HEK293 (cell line): ENCODE results near the gene CYB5D1.

Experiments
- CTCF ChIA-PET: fragments of 350-600 bp; formaldehyde crosslinking; extraction: SDS; loops from one replicate; lab custom pipeline; 2021; ENCODE audit warnings: antibody characterized with exemption; lab: Yijun Ruan, JAX
- POLR2A ChIA-PET: fragments of 300-600 bp; formaldehyde crosslinking; extraction: SDS; loops from one replicate; lab custom pipeline; 2020; ENCODE audit warnings: antibody characterized with exemption, inconsistent platforms; lab: Yijun Ruan, JAX
- H3K27ac ChIP-seq: fragments of 200-500 bp; sonication (Bioruptor generic); 2 replicates; pipeline ENCODE4 v1.5.1; 2014; ENCODE audit warnings: low read depth, low read length, control low read depth, inconsistent platforms; ENCODE audit errors: extremely low read depth
- H3K36me3 ChIP-seq, 2 experiments: fragments of 200-500 bp in 1 of 2; sonication (Bioruptor generic) in 1 of 2; 1 replicate in 1 of 2; 2 replicates in 1 of 2; pipeline ENCODE4 v1.5.1; 2014 to 2017; ENCODE audit warnings: inconsistent platforms in 2 of 2, low read length in 2 of 2; ENCODE audit not compliant: control insufficient read depth in 2 of 2, insufficient read depth in 1 of 2
- H3K4me1 ChIP-seq: fragments of 200-500 bp; sonication (Bioruptor generic); 2 replicates; pipeline ENCODE4 v1.5.1; 2014; ENCODE audit warnings: mild to moderate bottlenecking, low read length, inconsistent platforms; ENCODE audit not compliant: control insufficient read depth, insufficient read depth
- H3K4me3 ChIP-seq: 2 replicates; pipeline ENCODE4 v1.5.1; 2011; ENCODE audit warnings: low read depth, mild to moderate bottlenecking, control low read depth, low read length, moderate library complexity
- H3K9me3 ChIP-seq: fragments of 200-500 bp; sonication (Bioruptor generic); 2 replicates; pipeline ENCODE4 v1.5.1; 2014; ENCODE audit warnings: low read depth, low read length, inconsistent platforms; ENCODE audit not compliant: control insufficient read depth, insufficient read depth
- BCL11A ChIP-seq: fragments of 450-650 bp; formaldehyde crosslinking; IDR thresholded peaks from 2 replicates; pipeline ENCODE4 v1.5.1; 2016; ENCODE audit warnings: low read depth, missing biosample characterization, missing genetic modification characterization
- GLIS1 ChIP-seq: fragments of 450-650 bp; formaldehyde crosslinking; IDR thresholded peaks from 2 replicates; pipeline ENCODE4 v1.5.1; 2016; ENCODE audit warnings: missing biosample characterization, missing genetic modification characterization
- GLIS2 ChIP-seq: fragments of 450-650 bp; formaldehyde crosslinking; IDR thresholded peaks from 2 replicates; pipeline ENCODE4 v1.5.1; 2016; ENCODE audit warnings: missing biosample characterization, missing genetic modification characterization
- MYNN ChIP-seq: fragments of 450-650 bp; formaldehyde crosslinking; IDR thresholded peaks from 2 replicates; pipeline ENCODE4 v1.5.1; 2016; ENCODE audit warnings: missing biosample characterization, missing genetic modification characterization, borderline replicate concordance
- SP2 ChIP-seq: fragments of 450-650 bp; formaldehyde crosslinking; IDR thresholded peaks from 2 replicates; pipeline ENCODE4 v1.5.1; 2016; ENCODE audit warnings: missing biosample characterization, missing genetic modification characterization
- TRIM28 ChIP-seq: IDR thresholded peaks from 2 replicates; pipeline ENCODE4 v1.6.1; 2011; ENCODE audit warnings: low read length, control low read depth, borderline replicate concordance
- YY1 ChIP-seq: fragments of 450-650 bp; formaldehyde crosslinking; IDR thresholded peaks from 2 replicates; pipeline ENCODE4 v1.5.1; 2018; ENCODE audit warnings: missing biosample characterization, missing genetic modification characterization
- ZNF146 ChIP-seq: fragments of 450-650 bp; formaldehyde crosslinking; IDR thresholded peaks from 2 replicates; pipeline ENCODE4 v1.5.1; 2016; ENCODE audit warnings: missing biosample characterization, missing genetic modification characterization
- ZNF16 ChIP-seq: fragments of 450-650 bp; formaldehyde crosslinking; IDR thresholded peaks from 2 replicates; pipeline ENCODE4 v1.5.1; 2016; ENCODE audit warnings: low read depth, missing biosample characterization, missing genetic modification characterization
- ZNF175 ChIP-seq: fragments of 450-650 bp; formaldehyde crosslinking; IDR thresholded peaks from 2 replicates; pipeline ENCODE4 v1.5.1; 2016; ENCODE audit warnings: missing biosample characterization, missing genetic modification characterization
- ZNF302 ChIP-seq: fragments of 450-650 bp; formaldehyde crosslinking; IDR thresholded peaks from 2 replicates; pipeline ENCODE4 v1.5.1; 2016; ENCODE audit warnings: missing biosample characterization, missing genetic modification characterization, low read depth
- ZNF350 ChIP-seq: fragments of 450-650 bp; formaldehyde crosslinking; IDR thresholded peaks from 2 replicates; pipeline ENCODE4 v1.5.0; 2017; ENCODE audit warnings: missing biosample characterization, mild to moderate bottlenecking, missing genetic modification characterization
- ZNF426 ChIP-seq: fragments of 450-650 bp; formaldehyde crosslinking; IDR thresholded peaks from 2 replicates; pipeline ENCODE4 v1.5.1; 2017; ENCODE audit warnings: missing biosample characterization, missing genetic modification characterization, mild to moderate bottlenecking, inconsistent platforms, moderate library complexity
- ZNF518A ChIP-seq: fragments of 450-650 bp; formaldehyde crosslinking; conservative IDR thresholded peaks from 2 replicates; pipeline ENCODE4 v1.5.1; 2016; ENCODE audit warnings: low read depth, missing biosample characterization, missing genetic modification characterization
- ZNF654 ChIP-seq: fragments of 450-650 bp; formaldehyde crosslinking; IDR thresholded peaks from 2 replicates; pipeline ENCODE4 v1.5.1; 2016; ENCODE audit warnings: low read depth, missing biosample characterization, missing genetic modification characterization
- ZNF701 ChIP-seq: fragments of 450-650 bp; formaldehyde crosslinking; IDR thresholded peaks from 2 replicates; pipeline ENCODE4 v1.5.1; 2016; ENCODE audit warnings: missing biosample characterization, missing genetic modification characterization

Gene CYB5D1

DNA sequence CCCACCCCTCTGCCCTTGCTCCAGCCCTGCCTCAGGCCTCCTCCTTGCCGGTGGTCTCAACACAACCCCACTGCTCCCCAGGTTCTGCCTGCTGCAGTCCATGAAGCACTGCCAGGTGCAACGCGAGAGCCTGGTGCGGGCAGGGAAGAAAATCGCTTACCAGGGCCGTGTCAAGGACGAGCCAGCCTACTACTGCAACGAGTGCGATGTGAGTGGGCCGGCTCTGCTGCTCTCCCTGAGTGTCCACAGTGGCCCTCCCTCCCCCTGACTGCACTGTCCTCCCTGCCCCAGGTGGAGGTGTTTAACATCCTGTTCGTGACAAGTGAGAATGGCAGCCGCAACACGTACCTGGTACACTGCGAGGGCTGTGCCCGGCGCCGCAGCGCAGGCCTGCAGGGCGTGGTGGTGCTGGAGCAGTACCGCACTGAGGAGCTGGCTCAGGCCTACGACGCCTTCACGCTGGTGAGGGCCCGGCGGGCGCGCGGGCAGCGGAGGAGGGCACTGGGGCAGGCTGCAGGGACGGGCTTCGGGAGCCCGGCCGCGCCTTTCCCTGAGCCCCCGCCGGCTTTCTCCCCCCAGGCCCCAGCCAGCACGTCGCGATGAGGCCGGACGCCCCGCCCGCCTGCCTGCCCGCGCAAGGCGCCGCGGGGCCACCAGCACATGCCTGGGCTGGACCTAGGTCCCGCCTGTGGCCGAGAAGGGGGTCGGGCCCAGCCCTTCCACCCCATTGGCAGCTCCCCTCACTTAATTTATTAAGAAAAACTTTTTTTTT, 4.7 kb upstream of the CYB5D1 start:
- TF ChIP-seq ZNF350 (tag by site-specific recombination) (no peak), TRIM28 (no peak), GLIS2 (tag by site-specific recombination) (peak; percentile 52), ZNF701 (tag by site-specific recombination) (no peak)
- peaks cover 10 to 56% of the 10 kb centered on the region in 2 experiments; a peak in 2 of 3 replicates for H3K36me3 ChIP-seq
- peaks cover 5% of the 10 kb centered on the region; the same call in 1 of the 2 replicates for H3K4me1 ChIP-seq
- H3K4me3 ChIP-seq, result no peak overlapping the region
- no peaks in the 10 kb centered on the region for H3K9me3 ChIP-seq
- no peak overlapping the region for H3K27ac ChIP-seq
- ChIA-PET POLR2A (interaction anchor here (1.0 kb wide), 1 partner anchor 8 kb away, joined by 7 read pairs; no protein-coding TSS in a partner anchor), CTCF (interaction anchor here (0.7 to 2.8 kb wide), 2 partner anchors 28 to 60 kb away, joined by 3 to 17 read pairs; no protein-coding TSS in a partner anchor)

DNA sequence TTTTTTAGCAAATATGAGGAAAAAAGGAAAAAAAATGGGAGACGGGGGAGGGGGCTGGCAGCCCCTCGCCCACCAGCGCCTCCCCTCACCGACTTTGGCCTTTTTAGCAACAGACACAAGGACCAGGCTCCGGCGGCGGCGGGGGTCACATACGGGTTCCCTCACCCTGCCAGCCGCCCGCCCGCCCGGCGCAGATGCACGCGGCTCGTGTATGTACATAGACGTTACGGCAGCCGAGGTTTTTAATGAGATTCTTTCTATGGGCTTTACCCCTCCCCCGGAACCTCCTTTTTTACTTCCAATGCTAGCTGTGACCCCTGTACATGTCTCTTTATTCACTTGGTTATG, 4.1 kb upstream of the CYB5D1 start:
- Histone ChIP-seq H3K9me3 (no peaks in the 10 kb centered on the region), H3K4me3 (no peak overlapping the region), H3K36me3 (peaks cover 10 to 53% of the 10 kb centered on the region in 2 experiments; a peak in 2 of 3 replicates), H3K4me1 (peaks cover 5% of the 10 kb centered on the region; the same call in 1 of the 2 replicates), H3K27ac (no peak overlapping the region)
- TF ChIP-seq ZNF175 (tag by site-specific recombination), result no peak
- TF ChIP-seq ZNF426 (tag by site-specific recombination), result no peak
- TF ChIP-seq ZNF518A (tag by site-specific recombination), result no peak
- no peak for TF ChIP-seq ZNF16
- TF ChIP-seq ZNF654, result no peak
- no peak for TF ChIP-seq GLIS1 (tag by site-specific recombination)
- TF ChIP-seq ZNF302 (tag by site-specific recombination), result no peak
- no peak for TF ChIP-seq ZNF146
- no peak for TF ChIP-seq BCL11A (tag by site-specific recombination)
- no peak for TF ChIP-seq YY1 (tag by site-specific recombination)
- ChIA-PET CTCF (interaction anchor here (0.6 to 0.7 kb wide), 2 partner anchors 19 to 60 kb away, joined by 3 read pairs; no protein-coding TSS in a partner anchor), POLR2A (interaction anchor here (1.0 kb wide), 1 partner anchor 8 kb away, joined by 7 read pairs; no protein-coding TSS in a partner anchor)

- Histone ChIP-seq H3K27ac (no peak overlapping the region), H3K4me3 (no peak overlapping the region), H3K9me3 (no peaks in the 10 kb centered on the region), H3K36me3 (peaks cover 10 to 55% of the 10 kb centered on the region in 2 experiments; a peak in 2 of 3 replicates), H3K4me1 (peaks cover 8% of the 10 kb centered on the region; the same call in 1 of the 2 replicates)
- POLR2A ChIA-PET, result interaction anchor here (1.0 to 3.2 kb wide), 2 partner anchors 9 to 21 kb away, joined by 7 to 42 read pairs; partner anchors contain the start of gene KDM6B
- no peak for TF ChIP-seq ZNF16
- TF ChIP-seq MYNN (tag by site-specific recombination), result no peak
- 0 out of 2 replicates have a peak, but pooled peaks have one; percentile 14 for TF ChIP-seq SP2 (tag by site-specific recombination)
- CTCF ChIA-PET, result interaction anchor here (0.6 kb wide), 1 partner anchor 20 kb away, joined by 3 read pairs; no protein-coding TSS in a partner anchor
Observed at GRCh38 chr17:7854078-7854777, 3.6 kb upstream of the CYB5D1 start.
